Effector CD8-positive, alpha-beta T cell (primary cell): ENCODE data around the gene PTPN21.
A peak's percentile ranks its signal among the peaks of the same experiment; 100 is the strongest.

Source experiments
- DNase-seq: peaks from one replicate; lab custom pipeline; 2025; lab: John Stamatoyannopoulos, UW

The PTPN21 gene

GRCh38 chr14:88504602-88505001 lies 50.2 kb downstream of the PTPN21 start:
- DNase-seq, result no peak

DNA sequence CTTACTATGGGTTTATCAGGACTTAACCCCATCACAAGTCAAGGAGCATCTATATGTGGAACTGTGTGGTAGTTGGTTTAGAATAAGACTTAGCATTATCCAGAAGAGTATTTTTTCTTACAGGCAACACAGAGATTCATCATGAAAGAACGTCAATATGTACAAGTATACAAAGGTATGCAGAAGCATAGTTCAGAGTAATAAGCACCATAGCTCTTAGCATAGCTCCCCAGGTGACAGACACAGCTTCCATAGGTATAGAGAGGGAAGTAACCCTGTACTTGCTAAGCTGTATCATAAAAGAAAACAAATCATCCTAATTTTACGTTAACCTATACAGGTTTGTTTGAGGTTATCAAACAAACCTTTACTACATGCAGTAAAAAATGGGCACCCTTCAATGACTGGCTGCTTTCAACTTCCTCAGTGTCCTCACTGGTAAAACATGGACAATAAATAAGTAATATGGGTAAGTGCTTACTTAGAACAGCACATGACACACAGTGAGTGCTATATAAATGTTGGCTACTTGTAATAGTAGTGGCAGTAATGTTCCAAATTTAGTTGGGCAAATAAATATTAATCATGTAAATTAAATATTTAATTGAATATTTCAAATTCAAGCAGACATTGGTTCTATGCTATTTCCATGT lies 50.9 kb downstream of the PTPN21 start:
- no peak for DNase-seq

- DNase-seq, result no peak
Observed at GRCh38 chr14:88502740-88503139, 52.1 kb downstream of the PTPN21 start.

- no peak for DNase-seq
Observed at GRCh38 chr14:88500611-88501010, 54.2 kb downstream of the PTPN21 start.

DNA sequence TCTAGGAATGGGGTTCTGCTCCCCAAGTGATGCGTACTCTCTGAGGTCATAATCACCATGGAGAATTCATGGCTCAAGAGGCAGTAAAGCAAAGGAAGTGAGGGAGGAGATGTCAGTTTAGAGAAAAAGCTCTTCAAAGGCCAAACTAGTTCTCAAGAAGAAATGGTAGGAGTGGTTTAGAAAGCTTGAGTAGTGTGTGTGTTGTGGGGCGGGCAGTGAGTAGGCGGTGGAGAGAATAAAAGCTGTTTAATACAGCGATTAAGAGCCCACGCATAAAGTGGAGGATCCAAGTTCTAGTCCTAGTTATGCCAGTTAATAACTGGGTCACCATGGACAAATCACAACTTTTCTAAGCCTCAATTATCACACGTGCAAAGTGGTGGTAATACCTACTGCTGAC lies 55.6 kb downstream of the PTPN21 start:
- DNase-seq, result no peak

- DNase-seq, result no peak
Observed at GRCh38 chr14:88496414-88496813, 58.4 kb downstream of the PTPN21 start.

DNA sequence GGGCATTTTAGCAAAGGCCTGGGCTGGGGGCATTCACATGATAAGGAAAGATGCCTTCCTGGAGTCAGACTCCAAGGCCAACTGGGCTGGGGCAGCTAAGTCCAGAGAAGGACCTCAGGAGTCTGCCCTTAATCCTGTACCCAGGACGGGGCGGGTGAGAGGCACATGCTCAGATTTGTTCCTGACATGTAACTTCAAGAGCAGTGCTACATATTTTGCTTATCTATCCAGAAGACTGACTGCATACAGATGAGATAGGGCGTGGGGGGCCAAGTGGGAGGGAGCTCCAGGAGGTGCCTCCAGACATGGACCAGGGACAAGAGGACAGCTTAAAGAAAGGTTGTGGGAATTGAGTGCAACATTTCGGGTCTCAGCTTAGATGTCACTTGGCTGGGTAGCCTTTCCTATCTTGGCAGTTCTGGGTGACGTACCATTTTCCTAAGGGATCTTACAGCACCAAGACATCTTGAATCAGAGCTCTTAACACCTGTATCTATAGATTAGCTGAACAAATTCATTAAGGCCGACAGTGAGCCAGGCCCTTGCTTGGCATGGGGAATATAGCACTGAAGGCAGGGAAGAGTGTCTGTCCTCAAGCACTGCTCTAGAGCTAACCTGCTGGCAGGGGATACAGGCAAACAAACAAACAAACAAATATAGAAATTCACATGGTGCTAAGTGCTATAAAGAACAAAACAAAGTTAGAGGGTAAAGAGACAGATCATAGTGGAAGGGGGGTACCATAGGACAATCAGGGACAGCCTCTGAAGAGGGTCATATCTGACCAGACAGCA lies 61.2 kb downstream of the PTPN21 start:
- no peak for DNase-seq

DNA sequence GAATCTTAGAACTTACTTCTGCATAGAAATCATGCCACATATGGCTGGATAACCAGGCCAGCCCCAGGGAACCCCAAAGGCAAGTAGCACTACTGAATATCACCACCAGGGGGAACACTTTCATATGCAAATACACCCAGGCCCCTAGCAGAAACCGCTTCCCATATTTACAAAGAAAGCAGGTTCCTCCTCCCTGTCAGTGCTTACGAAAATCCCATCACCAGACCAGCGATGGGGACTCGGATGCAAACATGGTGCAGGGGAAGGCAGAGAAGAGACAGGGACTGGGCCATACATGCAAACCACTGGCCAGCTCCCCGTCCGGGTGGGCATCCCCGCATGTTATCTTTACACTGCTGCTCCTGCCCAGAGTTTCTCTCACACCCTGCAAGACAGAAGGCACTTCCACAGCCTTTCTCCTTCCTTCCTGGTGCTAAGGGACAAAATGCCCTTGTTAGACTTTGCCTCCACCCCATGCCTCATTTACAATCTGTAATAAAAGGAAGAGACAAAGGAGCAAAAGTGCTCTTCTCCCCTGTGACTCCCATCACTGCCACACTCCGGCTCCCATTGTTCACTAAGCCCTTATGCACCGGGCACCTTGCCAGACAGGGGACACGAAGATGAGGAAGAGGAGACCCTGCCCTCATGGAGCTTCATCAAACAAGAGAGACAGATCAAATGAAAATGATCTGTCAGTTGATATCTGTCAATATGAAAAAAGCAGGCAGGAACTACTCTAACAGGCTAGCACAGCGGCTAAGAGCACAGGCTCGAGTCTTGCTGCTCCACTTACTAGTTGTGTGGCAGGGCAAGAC lies 62.3 kb downstream of the PTPN21 start:
- DNase-seq, result peak; percentile 30

GRCh38 chr14:88490168-88490567 lies 64.6 kb downstream of the PTPN21 start:
- DNase-seq, result no peak

DNA sequence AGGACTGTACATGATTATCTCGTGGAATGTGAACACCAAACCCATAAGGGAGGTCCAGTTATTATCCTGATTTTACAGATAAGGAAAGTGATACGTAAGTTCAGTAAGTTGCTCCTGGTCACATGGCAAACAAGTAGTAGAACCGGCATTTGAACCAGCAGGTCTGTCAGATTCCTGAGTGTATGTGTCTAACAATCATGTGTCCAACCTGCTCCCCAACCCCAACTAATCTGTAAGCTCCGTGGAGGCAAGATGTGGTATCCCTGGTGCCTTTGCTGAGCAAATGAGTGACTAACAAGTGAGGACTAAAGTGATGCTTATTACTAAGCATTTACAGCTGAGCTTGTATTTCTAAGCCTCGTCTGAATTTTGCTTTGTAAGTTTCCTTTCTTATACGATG lies 65.9 kb downstream of the PTPN21 start:
- no peak for DNase-seq

DNA sequence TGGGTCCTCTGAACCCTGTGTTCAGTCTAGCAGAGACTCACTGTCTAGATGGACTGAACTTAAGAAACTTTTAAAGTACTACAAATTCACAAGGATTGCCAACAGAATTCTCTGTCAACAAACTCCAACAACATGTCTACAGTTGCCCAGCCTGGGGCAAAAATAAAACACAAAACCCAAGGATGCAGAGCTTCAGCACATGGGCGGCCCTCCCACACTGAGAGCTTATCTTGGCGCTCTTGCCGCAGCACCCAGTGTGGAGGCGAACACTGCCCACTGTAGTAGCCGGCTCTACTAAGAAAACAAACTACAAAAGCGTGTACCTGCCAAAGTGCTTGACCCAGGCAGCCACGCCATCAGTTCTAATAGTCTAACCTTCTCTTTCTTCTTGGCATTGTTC lies 66.7 kb downstream of the PTPN21 start:
- DNase-seq, result no peak

DNA sequence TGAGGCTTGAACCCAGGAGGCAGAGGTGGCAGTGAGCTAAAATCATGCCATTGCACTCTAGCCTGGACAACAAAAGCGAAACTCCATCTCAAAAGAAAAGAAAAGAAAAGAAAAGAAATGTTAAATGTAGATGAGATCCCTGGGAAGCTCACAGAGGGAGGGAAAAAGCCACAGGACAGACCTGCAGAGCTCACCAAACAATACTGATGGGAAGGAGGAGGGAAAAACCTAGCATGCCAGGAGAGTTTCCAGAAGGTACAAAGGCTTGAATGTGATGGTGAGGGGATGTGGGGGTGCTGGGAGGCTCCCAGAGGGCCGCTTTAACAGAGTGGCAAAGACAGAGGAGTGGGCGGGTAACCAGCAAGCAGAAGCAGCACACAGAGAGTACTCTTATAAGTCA lies 72.3 kb downstream of the PTPN21 start:
- no peak for DNase-seq

GRCh38 chr14:88481794-88482193 lies 73.0 kb downstream of the PTPN21 start:
- no peak for DNase-seq

GRCh38 chr14:88481059-88481458 lies 73.7 kb downstream of the PTPN21 start:
- no peak for DNase-seq

DNA sequence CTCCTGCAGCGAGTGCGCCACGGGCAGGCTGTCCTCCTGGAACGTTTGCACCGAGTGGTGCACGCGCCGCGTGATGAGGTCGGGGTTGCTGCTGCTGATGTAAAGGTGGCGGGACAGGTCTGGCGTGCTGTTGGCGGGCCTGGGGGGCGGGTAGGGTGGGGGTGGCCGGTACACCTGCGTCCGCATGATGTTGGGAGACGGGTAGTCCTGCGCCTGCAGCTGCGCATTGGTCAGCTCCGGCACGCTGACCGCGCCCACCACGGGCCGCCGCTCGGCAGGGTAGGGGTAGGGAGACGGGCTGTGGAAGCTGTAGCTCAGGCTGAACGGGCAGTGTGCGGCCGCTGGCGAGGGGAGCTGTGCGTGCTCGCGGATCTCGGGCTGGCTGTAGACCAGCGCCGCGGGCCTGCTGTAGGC lies 75.2 kb downstream of the PTPN21 start:
- DNase-seq, result no peak

DNA sequence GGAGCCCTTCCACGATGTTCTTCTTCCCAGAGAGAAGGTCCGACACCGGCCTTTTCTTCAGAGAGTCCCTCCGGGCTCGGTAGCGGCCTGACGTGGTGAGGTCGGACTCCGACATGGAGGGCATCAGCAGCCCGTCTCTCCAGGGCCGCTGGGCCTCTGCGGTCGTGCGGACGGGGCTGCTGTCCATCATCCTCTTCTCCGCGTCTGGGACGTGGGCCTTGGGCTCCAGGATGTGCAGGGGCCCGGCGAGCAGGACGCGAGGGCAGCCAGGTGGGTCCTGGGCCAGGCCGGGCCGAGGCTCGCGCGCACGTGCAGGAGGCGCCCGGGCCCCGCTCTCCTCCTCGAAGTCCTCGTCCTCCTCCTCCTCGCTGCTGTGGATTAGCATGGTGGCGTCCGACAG lies 75.9 kb downstream of the PTPN21 start:
- DNase-seq, result no peak

DNA sequence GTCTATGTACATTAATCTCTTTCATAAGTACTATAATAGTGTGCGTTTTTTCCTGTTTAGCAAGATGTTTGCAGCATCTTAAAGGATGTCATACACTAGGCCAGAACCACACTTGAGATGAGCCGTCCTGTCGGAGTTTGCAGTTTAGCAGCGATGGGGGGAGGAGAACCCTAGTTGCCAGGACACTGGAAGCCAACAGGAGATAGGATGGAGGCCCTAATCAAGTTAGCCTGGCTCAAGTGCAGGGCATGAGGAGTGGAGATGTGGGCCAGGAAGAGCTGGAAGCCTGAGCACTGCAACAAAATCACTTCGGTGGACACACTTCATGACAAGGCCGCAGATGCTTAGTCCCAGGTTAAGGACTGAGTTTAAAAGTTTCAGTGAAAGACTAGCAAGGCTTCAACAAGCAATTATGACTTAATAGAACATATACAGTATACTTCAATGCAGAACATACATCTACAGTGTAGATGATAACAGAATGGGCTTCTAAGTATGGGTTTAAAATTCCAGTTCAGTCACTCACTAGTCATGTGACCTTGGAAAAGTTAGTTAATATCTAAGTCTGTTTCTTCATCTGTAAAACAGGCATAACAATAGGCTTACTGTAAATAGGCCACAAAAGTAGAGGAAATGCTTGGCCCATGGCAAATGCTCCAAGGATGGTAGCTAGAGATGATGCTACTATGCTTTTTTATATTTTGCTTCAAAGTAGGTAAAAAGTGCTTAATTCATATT lies 77.1 kb downstream of the PTPN21 start:
- no peak for DNase-seq

DNA sequence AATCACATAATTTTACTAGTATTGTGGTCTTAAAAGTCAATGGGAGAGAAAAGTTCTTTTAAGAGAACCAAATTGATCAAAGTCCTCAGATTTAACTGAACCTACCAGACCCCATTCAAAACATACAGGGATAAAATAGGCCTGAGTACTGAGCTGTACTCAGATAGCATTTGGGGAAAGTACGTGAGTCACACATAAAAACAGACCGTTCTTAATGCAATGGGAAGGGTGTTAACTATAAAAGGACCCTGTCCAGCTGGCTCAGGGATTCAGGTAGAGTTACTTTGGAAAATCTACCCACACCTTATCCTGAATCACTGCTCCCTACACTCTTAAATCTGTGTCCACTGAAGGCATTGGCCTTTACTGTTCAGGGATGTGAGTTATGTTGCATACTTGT lies 78.0 kb downstream of the PTPN21 start:
- DNase-seq, result no peak

GRCh38 chr14:88476214-88476774 lies 78.5 kb downstream of the PTPN21 start:
- no peak for DNase-seq

- no peak for DNase-seq
Observed at GRCh38 chr14:88473791-88474190, 81.0 kb downstream of the PTPN21 start.

- no peak for DNase-seq
Observed at GRCh38 chr14:88470542-88471440, 84.0 kb downstream of the PTPN21 start.
